H9 (cell line): ENCODE measurements around the gene C20orf144. TPM values are rescaled to one million over a fixed set of nuclear protein-coding genes. Genes with fewer than 3 reads are reported as not detected.
A peak's percentile ranks its signal among the peaks of the same experiment; 100 is the strongest.
"Not testable (repeated sequence)": the region's sequence is repeated elsewhere in the genome, so short reads cannot be mapped to it uniquely, and the experiment has no call there.

ENCODE experiments used
- DNase-seq: peaks from one replicate; pipeline ENCODE4 v3.0.0-alpha.2; 2017
- H2AFZ ChIP-seq: one replicate; pipeline ENCODE4 v1.6.1; 2013; ENCODE audit warnings: mild to moderate bottlenecking, low read length, control low read depth, moderate library complexity
- H2AK5ac ChIP-seq: 2 replicates; pipeline ENCODE4 v1.6.1; 2013; ENCODE audit warnings: low read length, control low read depth, mixed read lengths; ENCODE audit not compliant: insufficient read length
- H2BK120ac ChIP-seq: one replicate; pipeline ENCODE4 v1.6.1; 2013; ENCODE audit warnings: low read depth, mild to moderate bottlenecking, low read length, control low read depth, inconsistent platforms; ENCODE audit not compliant: poor library complexity, severe bottlenecking
- H2BK12ac ChIP-seq: 2 replicates; pipeline ENCODE4 v1.6.1; 2013; ENCODE audit warnings: low read length, control low read depth, mixed read lengths, low read depth; ENCODE audit not compliant: insufficient read length
- H2BK15ac ChIP-seq: 2 replicates; pipeline ENCODE4 v1.6.1; 2013; ENCODE audit warnings: low read depth, low read length, control low read depth
- H2BK20ac ChIP-seq: one replicate; pipeline ENCODE4 v1.6.1; 2013; ENCODE audit warnings: low read depth, mild to moderate bottlenecking, low read length, control low read depth, inconsistent platforms; ENCODE audit not compliant: poor library complexity, severe bottlenecking
- H2BK5ac ChIP-seq: 2 replicates; pipeline ENCODE4 v1.6.1; 2013; ENCODE audit warnings: low read length, control low read depth, mixed read lengths; ENCODE audit not compliant: insufficient read length
- H3K14ac ChIP-seq: 2 replicates; pipeline ENCODE4 v1.6.1; 2013; ENCODE audit warnings: low read length, control low read depth; ENCODE audit not compliant: insufficient read depth
- H3K18ac ChIP-seq: 2 replicates; pipeline ENCODE4 v1.6.1; 2013; ENCODE audit warnings: low read depth, mild to moderate bottlenecking, mixed read lengths, low read length, control low read depth; ENCODE audit not compliant: insufficient read length
- H3K23ac ChIP-seq: 2 replicates; pipeline ENCODE4 v1.6.1; 2013; ENCODE audit warnings: low read length, control low read depth, mixed read lengths, low read depth; ENCODE audit not compliant: insufficient read length
- H3K23me2 ChIP-seq: 2 replicates; pipeline ENCODE4 v1.6.1; 2013; ENCODE audit warnings: low read depth, mild to moderate bottlenecking, mixed read lengths, low read length, control low read depth; ENCODE audit not compliant: insufficient read length, poor library complexity, severe bottlenecking
- H3K27ac ChIP-seq: 2 replicates; pipeline ENCODE4 v1.5.1; 2013; ENCODE audit warnings: low read length, control low read depth, mixed read lengths, low read depth; ENCODE audit not compliant: insufficient read length
- H3K27me3 ChIP-seq: 2 replicates; pipeline ENCODE4 v1.6.1; 2013; ENCODE audit warnings: low read length, control low read depth, inconsistent platforms; ENCODE audit not compliant: insufficient read depth
- H3K4ac ChIP-seq: 2 replicates; pipeline ENCODE4 v1.6.1; 2013; ENCODE audit warnings: low read depth, mild to moderate bottlenecking, control low read depth, inconsistent platforms, low read length, moderate library complexity
- H3K4me1 ChIP-seq: 2 replicates; pipeline ENCODE4 v1.6.1; 2013; ENCODE audit warnings: low read length, control low read depth, inconsistent platforms; ENCODE audit not compliant: insufficient read depth
- H3K4me2 ChIP-seq: 2 replicates; pipeline ENCODE4 v1.6.1; 2013; ENCODE audit warnings: low read length, control low read depth, mixed read lengths; ENCODE audit not compliant: insufficient read length, insufficient read depth
- H3K56ac ChIP-seq: 2 replicates; pipeline ENCODE4 v1.6.1; 2013; ENCODE audit warnings: low read depth, mild to moderate bottlenecking, mixed read lengths, low read length, control low read depth; ENCODE audit not compliant: insufficient read length
- H3K79me1 ChIP-seq: 2 replicates; pipeline ENCODE4 v1.6.1; 2013; ENCODE audit warnings: low read depth, mild to moderate bottlenecking, moderate library complexity, low read length, control low read depth, inconsistent platforms; ENCODE audit not compliant: insufficient read depth, poor library complexity, severe bottlenecking
- H3K79me2 ChIP-seq: 2 replicates; pipeline ENCODE4 v1.6.1; 2013; ENCODE audit warnings: low read length, control low read depth, inconsistent platforms; ENCODE audit not compliant: insufficient read depth
- H3K9ac ChIP-seq: 2 replicates; pipeline ENCODE4 v1.6.1; 2013; ENCODE audit warnings: low read length, control low read depth, mixed read lengths; ENCODE audit not compliant: insufficient read length; ENCODE audit errors: extremely low read depth
- H3K9me3 ChIP-seq: one replicate; pipeline ENCODE4 v1.6.1; 2013; ENCODE audit warnings: low read depth, low read length, inconsistent platforms; ENCODE audit not compliant: control insufficient read depth
- H3T11ph ChIP-seq: one replicate; pipeline ENCODE4 v1.6.1; 2013; ENCODE audit warnings: mild to moderate bottlenecking, low read length, control low read depth, inconsistent platforms
- H4K20me1 ChIP-seq: one replicate; pipeline ENCODE4 v1.6.1; 2013; ENCODE audit not compliant: control insufficient read depth, insufficient read length, insufficient read depth
- H4K5ac ChIP-seq: 2 replicates; pipeline ENCODE4 v1.6.1; 2013; ENCODE audit warnings: low read depth, mild to moderate bottlenecking, mixed read lengths, low read length, control low read depth; ENCODE audit not compliant: insufficient read length
- H4K8ac ChIP-seq: replicated peaks from 2 replicates; pipeline ENCODE4 v1.6.1; 2013; ENCODE audit warnings: low read length, control low read depth, mixed read lengths, low read depth; ENCODE audit not compliant: insufficient read length
- H4K91ac ChIP-seq: 2 replicates; pipeline ENCODE4 v1.6.1; 2013; ENCODE audit warnings: low read depth, mild to moderate bottlenecking, moderate library complexity, mixed read lengths, low read length, control low read depth; ENCODE audit not compliant: insufficient read length
- H3K27ac Mint-ChIP-seq, 3 experiments: 2 replicates in 2 of 3; 3 replicates in 1 of 3; pipeline ENCODE4 v1.8.0; 2020 to 2021; ENCODE audit warnings: mixed read lengths in 3 of 3, mild to moderate bottlenecking in 1 of 3, moderate library complexity in 1 of 3
- H3K27me3 Mint-ChIP-seq: 2 replicates; pipeline ENCODE4 v1.8.0; 2021; ENCODE audit warnings: low read depth, mild to moderate bottlenecking, moderate library complexity, mixed read lengths
- H3K36me3 Mint-ChIP-seq, 3 experiments: 2 replicates in 2 of 3; 3 replicates in 1 of 3; pipeline ENCODE4 v1.8.0; 2020 to 2021; ENCODE audit warnings: low read depth in 3 of 3, mixed read lengths in 3 of 3; ENCODE audit not compliant: insufficient read depth in 1 of 3
- H3K4me1 Mint-ChIP-seq, 2 experiments: 2 replicates each; pipeline ENCODE4 v1.8.0; 2020; ENCODE audit warnings: mixed read lengths in 2 of 2
- H3K4me3 Mint-ChIP-seq, 2 experiments: 2 replicates in 1 of 2; 3 replicates in 1 of 2; pipeline ENCODE4 v1.8.0; 2020 to 2021; ENCODE audit warnings: mild to moderate bottlenecking in 2 of 2, mixed read lengths in 2 of 2, moderate library complexity in 1 of 2
- H3K9me3 Mint-ChIP-seq, 2 experiments: 2 replicates in 1 of 2; 3 replicates in 1 of 2; pipeline ENCODE4 v1.8.0; 2020; ENCODE audit warnings: mild to moderate bottlenecking in 2 of 2, mixed read lengths in 2 of 2, moderate library complexity in 1 of 2
- WGBS: extraction: QIAGEN DNeasy Blood & Tissue Kit; methylation state at CpG from one replicate; pipeline ENCODE4 v1.1.7; 2013; ENCODE audit warnings: missing lambda C conversion rate, low lambda C conversion rate, mixed read lengths; ENCODE audit not compliant: insufficient read length; ENCODE audit errors: extremely low coverage; 5-methylcytosine and 5-hydroxymethylcytosine counted together
- total RNA-seq: library from RNA; stranded (reverse); gene quantifications from 2 replicates; pipeline ENCODE4 v1.2.1, GENCODE V29; 2021
- TF ChIP-seq, protein P1 (sequence below): fragments of 200-600 bp; sonication (generic); conservative IDR thresholded peaks from 3 replicates; pipeline ENCODE4 v1.8.0; 2021; ENCODE audit warnings: antibody characterized with exemption, mild to moderate bottlenecking

C20orf144 gene
- total RNA-seq, 1 experiment from 2014 or later: 0.26 TPM

DNA sequence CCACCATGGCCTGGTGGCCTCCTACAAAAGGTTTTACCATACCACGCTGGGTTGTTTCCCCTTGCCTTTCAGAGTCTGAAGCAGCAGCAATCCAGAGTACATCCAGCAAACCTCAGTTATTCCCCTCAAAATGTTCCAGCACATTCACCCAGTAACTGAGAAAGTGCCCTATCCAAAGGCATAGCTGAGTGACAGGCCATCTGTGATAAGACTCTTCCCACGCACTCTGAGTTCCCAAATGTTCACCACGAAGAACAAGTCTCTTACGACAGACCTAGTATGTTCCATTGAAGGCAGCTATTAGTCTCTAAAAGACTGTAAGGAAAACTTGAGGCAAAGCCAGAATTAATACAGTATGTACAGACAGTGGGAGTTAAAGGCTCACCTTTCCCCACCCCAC, 31.6 kb upstream of the C20orf144 start:
- no peak overlapping the region for H2AFZ ChIP-seq
- no peak overlapping the region for H3K4ac ChIP-seq
- H3K9me3 ChIP-seq: no peaks in the 10 kb centered on the region
- no peak overlapping the region for H2BK15ac ChIP-seq
- no peaks in the 10 kb centered on the region for H3K23me2 ChIP-seq
- H3K79me2 ChIP-seq: no peaks in the 10 kb centered on the region
- H3K18ac ChIP-seq: no peak overlapping the region
- WGBS: no CpG with 5 or more reads among the region's 4 CpGs
- no peak overlapping the region for H4K91ac ChIP-seq
- H4K20me1 ChIP-seq: no peaks in the 10 kb centered on the region
- no peak overlapping the region for H3K4me2 ChIP-seq
- H4K8ac ChIP-seq: no peak overlapping the region
- Mint-ChIP-seq H3K9me3 (no peaks in the 10 kb centered on the region), H3K27me3 (no peaks in the 10 kb centered on the region), H3K4me3 (no peak overlapping the region), H3K4me1 (no peaks in the 10 kb centered on the region), H3K36me3 (peaks cover 8 to 67% (median 33%) of the 10 kb centered on the region in 3 experiments; a peak in 6 of 7 replicates), H3K27ac (peak overlapping the region in 1 of 3 experiments; percentile 66; a peak in 2 of 7 replicates)
- H3K9ac ChIP-seq: no peak overlapping the region
- no peak overlapping the region for H3K23ac ChIP-seq
- DNase-seq: no peak
- no peak overlapping the region for H2BK120ac ChIP-seq
- TF ChIP-seq, protein P1, sequence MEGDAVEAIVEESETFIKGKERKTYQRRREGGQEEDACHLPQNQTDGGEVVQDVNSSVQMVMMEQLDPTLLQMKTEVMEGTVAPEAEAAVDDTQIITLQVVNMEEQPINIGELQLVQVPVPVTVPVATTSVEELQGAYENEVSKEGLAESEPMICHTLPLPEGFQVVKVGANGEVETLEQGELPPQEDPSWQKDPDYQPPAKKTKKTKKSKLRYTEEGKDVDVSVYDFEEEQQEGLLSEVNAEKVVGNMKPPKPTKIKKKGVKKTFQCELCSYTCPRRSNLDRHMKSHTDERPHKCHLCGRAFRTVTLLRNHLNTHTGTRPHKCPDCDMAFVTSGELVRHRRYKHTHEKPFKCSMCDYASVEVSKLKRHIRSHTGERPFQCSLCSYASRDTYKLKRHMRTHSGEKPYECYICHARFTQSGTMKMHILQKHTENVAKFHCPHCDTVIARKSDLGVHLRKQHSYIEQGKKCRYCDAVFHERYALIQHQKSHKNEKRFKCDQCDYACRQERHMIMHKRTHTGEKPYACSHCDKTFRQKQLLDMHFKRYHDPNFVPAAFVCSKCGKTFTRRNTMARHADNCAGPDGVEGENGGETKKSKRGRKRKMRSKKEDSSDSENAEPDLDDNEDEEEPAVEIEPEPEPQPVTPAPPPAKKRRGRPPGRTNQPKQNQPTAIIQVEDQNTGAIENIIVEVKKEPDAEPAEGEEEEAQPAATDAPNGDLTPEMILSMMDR: no peak
- H3K4me1 ChIP-seq: no peaks in the 10 kb centered on the region
- H4K5ac ChIP-seq: no peak overlapping the region
- no peak overlapping the region for H2AK5ac ChIP-seq
- H3T11ph ChIP-seq: no peak overlapping the region
- H3K56ac ChIP-seq: no peak overlapping the region
- no peaks in the 10 kb centered on the region for H3K27me3 ChIP-seq
- no peak overlapping the region for H2BK5ac ChIP-seq
- H2BK12ac ChIP-seq: no peak overlapping the region
- no peak overlapping the region for H2BK20ac ChIP-seq
- H3K79me1 ChIP-seq: no peaks in the 10 kb centered on the region
- H3K14ac ChIP-seq: no peak overlapping the region
- H3K27ac ChIP-seq: no peak overlapping the region

DNA sequence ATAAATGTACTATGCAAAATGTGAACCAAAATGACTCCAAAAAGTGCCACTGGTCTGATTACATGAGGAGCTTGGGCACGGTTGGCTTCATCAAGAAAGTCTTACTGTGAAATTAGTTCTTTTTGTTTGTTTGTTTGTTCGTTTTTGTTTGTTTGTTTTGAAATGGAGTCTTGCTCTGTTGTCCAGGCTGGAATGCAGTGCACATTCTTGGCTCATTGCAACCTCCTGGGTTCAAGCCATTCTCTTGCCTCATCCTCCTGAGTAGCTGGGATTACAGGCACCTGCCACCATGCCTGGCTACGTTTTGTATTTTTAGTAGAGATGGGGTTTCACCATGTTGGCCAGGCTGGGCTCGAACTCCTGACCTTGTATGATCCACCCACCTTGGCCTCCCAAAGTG, 30.2 kb upstream of the C20orf144 start:
- not testable (repeated sequence) for H3K56ac ChIP-seq, H3K9ac ChIP-seq, H4K20me1 ChIP-seq, H2BK15ac ChIP-seq, H3K14ac ChIP-seq, H2AFZ ChIP-seq, H3K9me3 Mint-ChIP-seq, H2BK120ac ChIP-seq, DNase-seq, H3K4me3 Mint-ChIP-seq, H3K27ac ChIP-seq, H3K4ac ChIP-seq, H3K4me2 ChIP-seq, H3K9me3 ChIP-seq, H2AK5ac ChIP-seq, H2BK20ac ChIP-seq, H3K27ac Mint-ChIP-seq, H3K18ac ChIP-seq, H2BK12ac ChIP-seq, H3K23ac ChIP-seq, H3K27me3 ChIP-seq, H3T11ph ChIP-seq, H3K4me1 ChIP-seq, H3K23me2 ChIP-seq, H4K5ac ChIP-seq, H3K27me3 Mint-ChIP-seq, H4K8ac ChIP-seq, H3K79me1 ChIP-seq, H3K4me1 Mint-ChIP-seq, H2BK5ac ChIP-seq, H3K79me2 ChIP-seq, H4K91ac ChIP-seq
- peaks cover 6 to 65% (median 35%) of the 10 kb centered on the region in 3 experiments; a peak in 6 of 7 replicates for H3K36me3 Mint-ChIP-seq
- no CpG with 5 or more reads among the region's 4 CpGs for WGBS
